GM18867 (cell line): ENCODE data around the gene ASCL4.
"Not testable (repeated sequence)": the region's sequence is repeated elsewhere in the genome, so short reads cannot be mapped to it uniquely, and the experiment has no call there.

ENCODE experiments used
- ATAC-seq: cut with Tn5 transposase; IDR thresholded peaks from one replicate; pipeline ENCODE4 v1.9.1; 2021; ENCODE audit warnings: mild to moderate bottlenecking, moderate library complexity; ENCODE audit not compliant: unreplicated experiment

Gene ASCL4, protein sequence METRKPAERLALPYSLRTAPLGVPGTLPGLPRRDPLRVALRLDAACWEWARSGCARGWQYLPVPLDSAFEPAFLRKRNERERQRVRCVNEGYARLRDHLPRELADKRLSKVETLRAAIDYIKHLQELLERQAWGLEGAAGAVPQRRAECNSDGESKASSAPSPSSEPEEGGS

GRCh38 chr12:107774349-107775029 is at the start of gene ASCL4:
Gene ASCL4 (plus strand): TSS chr12:107774704. CDS start chr12:107775219, 515 bp downstream.
- no peak for ATAC-seq

DNA sequence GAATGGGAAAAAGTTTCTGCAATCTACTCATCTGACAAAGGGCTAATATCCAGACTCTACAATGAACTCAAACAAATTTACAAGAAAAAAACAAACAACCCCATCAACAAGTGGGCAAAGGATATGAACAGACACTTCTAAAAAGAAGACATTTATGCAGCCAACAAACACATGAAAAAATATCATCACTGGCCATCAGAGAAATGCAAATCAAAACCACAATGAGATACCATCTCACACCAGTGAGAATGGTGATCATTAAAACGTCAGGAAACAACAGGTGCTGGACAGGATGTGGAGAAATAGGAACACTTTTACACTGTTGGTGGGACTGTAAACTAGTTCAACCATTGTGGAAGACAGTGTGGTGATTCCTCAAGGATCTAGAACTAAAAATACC is 47.2 kb upstream of the ASCL4 start:
- ATAC-seq: not testable (repeated sequence)

- not testable (repeated sequence) for ATAC-seq
Observed at GRCh38 chr12:107727742-107728141, 46.8 kb upstream of the ASCL4 start.

GRCh38 chr12:107730618-107731341 is 43.7 kb upstream of the ASCL4 start:
- no peak for ATAC-seq

DNA sequence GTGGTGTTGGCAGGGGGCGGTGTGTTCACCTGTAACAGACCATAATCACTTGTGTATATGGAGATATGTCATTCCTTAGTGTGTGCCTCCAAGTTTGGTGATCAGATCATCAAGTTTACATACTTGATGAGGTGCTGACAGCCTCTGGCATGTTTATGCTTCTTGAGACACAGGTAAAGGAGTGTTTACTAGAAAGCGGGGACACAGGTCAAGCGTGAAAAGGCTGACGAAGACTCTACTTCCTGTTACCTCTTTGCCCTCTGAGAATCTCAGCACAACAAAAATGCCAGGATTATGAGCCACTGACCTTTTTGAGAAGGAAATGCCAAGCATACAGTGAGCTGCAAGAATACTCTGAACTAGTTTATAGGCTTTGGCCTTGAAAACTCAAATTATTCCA is 43.1 kb upstream of the ASCL4 start:
- ATAC-seq: no peak

- no peak for ATAC-seq
Observed at GRCh38 chr12:107732365-107732764, 42.1 kb upstream of the ASCL4 start.

DNA sequence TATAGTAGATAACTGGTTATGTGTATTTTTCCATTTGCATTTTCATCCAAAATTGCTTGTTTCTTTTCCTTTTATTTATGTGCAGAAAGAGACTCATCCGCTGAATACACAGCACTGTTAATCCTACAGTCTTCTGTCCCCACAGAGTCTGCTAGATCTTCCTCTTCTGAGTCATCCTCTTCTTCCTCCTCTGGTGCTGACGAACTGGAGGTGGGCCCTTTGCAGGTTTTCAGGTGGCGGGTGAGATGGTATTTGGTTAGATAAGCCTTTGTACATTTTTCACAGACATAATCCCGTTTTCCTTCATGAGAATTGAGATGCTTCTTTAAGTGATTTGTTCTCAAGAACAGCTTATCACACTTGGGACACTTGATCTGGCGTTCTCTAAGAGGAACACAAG is 40.4 kb upstream of the ASCL4 start:
- no peak for ATAC-seq

GRCh38 chr12:107735763-107736162 is 38.7 kb upstream of the ASCL4 start:
- ATAC-seq: no peak

DNA sequence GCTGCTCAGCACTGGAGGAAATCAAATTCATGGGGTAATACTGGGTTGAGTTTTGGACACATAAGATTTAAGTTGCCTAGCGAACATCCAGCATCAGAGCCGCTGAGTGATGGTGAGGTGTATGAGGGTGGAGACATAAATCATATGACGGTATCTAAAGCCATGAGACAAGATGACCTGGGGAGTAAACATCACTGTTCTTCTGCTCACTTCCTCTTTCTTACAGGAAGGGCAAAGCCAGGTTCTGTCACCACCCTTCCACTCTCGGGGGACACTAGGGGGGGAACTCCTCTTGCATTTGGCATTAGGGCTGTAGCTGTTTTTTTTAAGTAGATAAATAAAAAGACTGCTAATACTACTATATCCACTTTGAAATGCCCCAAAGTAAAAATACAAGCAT is 37.6 kb upstream of the ASCL4 start:
- peak; percentile 91 for ATAC-seq

DNA sequence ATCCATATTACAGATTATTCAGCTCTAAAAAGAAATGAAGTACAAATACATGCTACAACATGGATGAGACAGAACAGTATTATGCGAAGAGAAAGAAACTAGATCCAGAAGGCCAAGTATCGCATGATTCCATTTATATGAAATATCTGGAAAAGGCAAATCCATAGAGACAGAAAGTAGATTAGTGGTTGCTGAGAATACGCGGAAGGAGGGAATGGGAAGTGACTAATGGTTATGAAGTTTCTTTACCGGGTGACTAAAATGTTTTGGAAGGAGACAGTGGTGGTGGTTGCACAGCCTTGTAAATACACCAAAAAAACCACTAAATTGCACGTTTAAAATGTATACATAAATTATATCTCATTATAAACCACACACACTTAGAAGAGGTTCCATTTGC is 26.0 kb upstream of the ASCL4 start:
- no peak for ATAC-seq

DNA sequence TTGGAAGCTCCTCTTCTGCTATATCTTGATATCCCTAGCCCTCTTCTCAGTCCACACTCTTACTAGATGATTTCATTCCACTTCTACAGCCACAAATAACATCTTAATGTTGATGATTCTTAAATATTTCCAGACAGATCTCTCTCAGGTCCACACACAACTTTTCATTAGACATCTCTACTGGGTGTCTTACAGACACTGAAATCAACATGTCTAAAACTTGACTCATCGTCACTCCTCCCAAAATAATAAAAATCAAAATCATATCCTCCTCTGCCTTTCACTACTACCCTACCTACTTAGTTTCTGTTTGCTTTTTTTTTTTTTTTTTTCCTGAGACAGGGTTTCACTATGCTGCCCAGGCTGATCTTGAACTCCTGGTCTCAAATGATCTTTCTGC is 25.4 kb upstream of the ASCL4 start:
- no peak for ATAC-seq

DNA sequence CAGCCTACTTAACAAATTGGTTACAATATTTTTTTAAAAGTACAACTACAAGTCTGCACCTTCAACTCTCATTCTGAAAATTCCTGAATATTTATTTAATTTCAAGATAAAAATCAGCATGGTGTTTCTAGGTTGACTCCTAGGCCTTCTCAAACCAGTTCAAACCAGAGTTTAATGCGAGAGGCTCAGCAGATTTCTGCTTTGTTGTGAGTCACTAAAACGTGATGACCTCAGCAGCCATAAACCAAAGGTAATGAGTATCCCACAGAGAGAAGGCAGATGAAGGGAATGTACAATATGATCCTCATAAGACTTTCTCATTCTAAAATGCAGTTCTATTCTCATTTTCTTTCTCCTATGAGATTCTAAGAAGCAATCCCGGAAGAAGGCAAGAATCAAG is 15.1 kb upstream of the ASCL4 start:
- no peak for ATAC-seq

- peak; percentile 26 for ATAC-seq
Observed at GRCh38 chr12:107760207-107760808, 14.2 kb upstream of the ASCL4 start.

DNA sequence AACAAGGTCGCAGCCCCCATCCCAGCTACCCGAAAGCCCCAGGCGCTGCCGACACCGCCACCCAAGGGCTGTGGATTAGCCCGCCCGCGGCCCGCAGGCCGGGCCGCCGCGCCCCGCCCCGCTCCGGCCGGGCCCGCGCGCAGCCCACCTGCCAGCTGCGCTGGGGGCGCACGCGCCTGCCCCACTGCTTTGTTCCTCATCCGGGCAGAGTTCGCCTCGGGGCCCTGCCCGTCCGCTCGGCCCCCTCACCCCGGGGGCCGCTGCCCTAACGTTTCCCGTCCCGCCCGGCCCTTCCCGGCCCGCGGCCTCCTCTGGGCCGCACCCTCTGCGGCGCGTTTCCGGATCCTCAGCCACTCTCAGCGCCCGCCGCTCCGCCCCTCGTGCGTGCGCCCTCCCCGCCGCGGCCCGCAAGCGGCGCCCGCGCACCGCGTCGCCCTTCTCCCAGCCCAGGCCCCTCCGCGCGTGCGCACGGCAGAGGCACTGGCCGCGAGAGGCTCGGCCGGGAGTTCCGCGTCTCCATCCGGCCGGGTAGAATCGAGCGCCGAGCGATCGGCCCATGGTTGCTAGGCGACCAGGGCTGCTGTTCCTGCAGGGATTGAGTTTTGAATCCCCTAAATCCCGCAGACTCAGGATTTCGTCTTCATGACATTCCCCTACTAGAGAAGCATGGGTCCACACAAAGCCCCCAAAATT is 13.5 kb upstream of the ASCL4 start, which contains the start of gene PRDM4:
TSS of gene PRDM4 (minus strand) at position 329 of the 693 bp plus-strand sequence. CDS start 622 bp downstream, outside the sequence.
- peak; percentile 92 for ATAC-seq

DNA sequence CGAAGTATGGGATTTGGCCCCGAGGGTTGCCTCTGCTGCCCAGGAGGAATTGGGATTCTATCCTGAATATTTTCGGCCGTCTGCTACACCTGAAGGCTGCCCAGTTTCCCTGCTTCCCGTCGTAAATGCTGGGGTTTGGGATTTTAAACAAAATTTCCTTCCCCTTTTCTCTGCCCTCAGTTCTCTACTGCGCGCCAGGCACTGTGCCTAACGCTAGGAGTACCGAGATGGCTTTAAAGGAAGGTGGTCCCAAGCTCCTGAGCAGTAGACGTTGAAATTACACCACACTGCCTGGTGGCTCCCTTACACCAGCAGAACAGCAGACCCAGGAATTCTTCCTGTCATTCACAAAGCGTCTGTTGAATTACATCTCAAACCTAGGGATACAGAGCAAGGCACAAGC is 13.0 kb upstream of the ASCL4 start:
- no peak for ATAC-seq

DNA sequence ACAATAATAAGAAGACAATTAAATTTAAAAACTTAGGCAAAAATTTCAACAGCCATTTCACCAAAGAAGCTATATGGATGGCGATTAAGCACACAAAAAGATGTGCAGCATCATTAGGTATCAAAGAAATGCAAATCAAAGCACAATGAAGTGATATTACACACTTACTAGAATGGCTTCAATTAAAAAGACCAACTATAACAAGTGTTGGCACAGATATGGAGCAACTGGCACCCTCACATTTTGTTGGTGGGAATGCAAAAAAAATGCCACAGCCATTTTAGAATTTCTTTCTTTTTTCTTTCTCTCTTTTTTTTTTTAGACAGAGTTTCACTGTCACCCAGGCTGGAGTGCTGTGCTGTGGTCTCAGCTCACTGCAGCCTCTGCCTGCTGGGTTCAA is 11.6 kb upstream of the ASCL4 start:
- no peak for ATAC-seq

DNA sequence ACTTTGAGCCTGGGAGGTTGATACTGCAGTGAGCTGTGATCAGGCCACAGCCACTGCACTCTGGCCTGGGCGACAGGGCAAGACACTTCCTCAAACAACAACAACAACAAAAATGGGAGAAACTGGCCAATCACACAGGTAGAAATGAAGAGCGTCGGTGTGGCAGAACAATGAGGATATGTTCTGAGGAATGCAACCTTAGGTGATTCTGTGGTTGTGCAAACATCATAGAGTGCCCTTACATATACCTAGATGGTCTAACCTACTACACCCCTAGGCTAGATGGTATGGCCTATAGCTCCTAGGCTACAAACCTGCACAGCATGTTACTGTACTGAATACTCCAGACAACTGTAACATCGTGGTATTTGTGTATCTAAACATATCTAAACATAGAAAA is 9.9 kb upstream of the ASCL4 start:
- ATAC-seq: no peak

DNA sequence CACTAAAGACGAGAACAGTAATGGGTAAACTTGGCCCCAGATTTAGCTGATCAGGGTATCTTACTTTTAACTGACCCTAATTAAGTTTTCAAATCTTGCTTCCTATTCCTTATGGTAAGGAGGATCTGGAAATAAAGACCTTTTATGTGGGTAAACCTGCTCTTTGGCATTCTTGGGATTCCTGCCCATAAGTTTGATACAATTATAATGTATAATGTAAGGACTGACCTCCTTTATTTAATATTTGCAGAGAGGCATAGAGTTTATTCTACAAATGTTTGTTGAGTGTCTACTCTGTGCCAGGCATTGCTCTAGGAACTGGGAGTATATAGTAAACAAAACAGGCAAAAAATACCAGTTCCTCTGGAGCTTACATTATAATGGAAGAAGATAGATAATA is 9.2 kb upstream of the ASCL4 start:
- ATAC-seq: no peak

GRCh38 chr12:107767466-107767865 is 7.0 kb upstream of the ASCL4 start:
- no peak for ATAC-seq

GRCh38 chr12:107775093-107775721 is 703 bp downstream of the ASCL4 start:
- no peak for ATAC-seq

- ATAC-seq: no peak
Observed at GRCh38 chr12:107776171-107776570, 1.7 kb downstream of the ASCL4 start.
